A549 (cell line): ENCODE measurements around the gene GPBAR1.

Source experiments
- CBX8 ChIP-seq: fragments of 200-600 bp; sonication (generic); IDR thresholded peaks from 2 replicates; pipeline ENCODE4 v1.6.1; 2016
- ESRRA ChIP-seq: fragments of 150-350 bp; IDR thresholded peaks from 2 replicates; pipeline ENCODE4 v1.6.1; 2014; ENCODE audit warnings: mild to moderate bottlenecking, low read length, borderline replicate concordance
- FOXS1 ChIP-seq: fragments of 250-450 bp; sonication (Bioruptor Pico); IDR thresholded peaks from 2 replicates; pipeline ENCODE4 v1.5.0; 2020; ENCODE audit warnings: mild to moderate bottlenecking, moderate library complexity
- HDAC2 ChIP-seq: fragments of 200-600 bp; sonication (generic); IDR thresholded peaks from 2 replicates; pipeline ENCODE4 v1.6.1; 2016
- JUN ChIP-seq, 2 experiments: fragments of >200 bp; sonication (Bioruptor Twin); formaldehyde crosslinking; IDR thresholded peaks; 2 replicates in 1 of 2; 3 replicates in 1 of 2; pipeline ENCODE4 v1.6.1; 2016 to 2017
- MAX ChIP-seq: IDR thresholded peaks from 2 replicates; pipeline ENCODE4 v1.6.1; 2012
- NR3C1 ChIP-seq: fragments of >200 bp; sonication (Bioruptor Twin); formaldehyde crosslinking; IDR thresholded peaks from 3 replicates; pipeline ENCODE4 v1.6.1; 2017
- POLR2A ChIP-seq: IDR thresholded peaks from 2 replicates; pipeline ENCODE4 v1.6.1; 2012; ENCODE audit warnings: mild to moderate bottlenecking, low read length
- POLR2AphosphoS2 ChIP-seq: conservative IDR thresholded peaks from 2 replicates; pipeline ENCODE4 v1.6.1; 2012; ENCODE audit warnings: low read length, improper control_type of control experiment, inconsistent platforms
- SREBF2 ChIP-seq: fragments of 450-650 bp; IDR thresholded peaks from 2 replicates; pipeline ENCODE4 v1.6.1; 2014; ENCODE audit warnings: mild to moderate bottlenecking, moderate library complexity
- ZNF302 ChIP-seq: fragments of 250-450 bp; sonication (Bioruptor Pico); IDR thresholded peaks from 2 replicates; pipeline ENCODE4 v1.9.0; 2021; ENCODE audit warnings: inconsistent platforms, mild to moderate bottlenecking, moderate library complexity
- TF ChIP-seq, protein P1 (sequence below): fragments of >200 bp; sonication (Bioruptor Twin); formaldehyde crosslinking; IDR thresholded peaks from 3 replicates; pipeline ENCODE4 v1.5.1; 2016

GRCh38 chr2:218235017-218235416, 25.8 kb upstream of the GPBAR1 start:
- TF ChIP-seq NR3C1 (no peak), HDAC2 (no peak), POLR2A (no peak), CBX8 (no peak), JUN (IDR thresholded peaks at IDR 0.05) (no peak), FOXS1 (CRISPR knock-in tag) (no peak), ESRRA (no peak), POLR2AphosphoS2 (no peak), MAX (no peak), ZNF302 (CRISPR knock-in tag) (no peak), SREBF2 (no peak)
- TF ChIP-seq, protein P1, sequence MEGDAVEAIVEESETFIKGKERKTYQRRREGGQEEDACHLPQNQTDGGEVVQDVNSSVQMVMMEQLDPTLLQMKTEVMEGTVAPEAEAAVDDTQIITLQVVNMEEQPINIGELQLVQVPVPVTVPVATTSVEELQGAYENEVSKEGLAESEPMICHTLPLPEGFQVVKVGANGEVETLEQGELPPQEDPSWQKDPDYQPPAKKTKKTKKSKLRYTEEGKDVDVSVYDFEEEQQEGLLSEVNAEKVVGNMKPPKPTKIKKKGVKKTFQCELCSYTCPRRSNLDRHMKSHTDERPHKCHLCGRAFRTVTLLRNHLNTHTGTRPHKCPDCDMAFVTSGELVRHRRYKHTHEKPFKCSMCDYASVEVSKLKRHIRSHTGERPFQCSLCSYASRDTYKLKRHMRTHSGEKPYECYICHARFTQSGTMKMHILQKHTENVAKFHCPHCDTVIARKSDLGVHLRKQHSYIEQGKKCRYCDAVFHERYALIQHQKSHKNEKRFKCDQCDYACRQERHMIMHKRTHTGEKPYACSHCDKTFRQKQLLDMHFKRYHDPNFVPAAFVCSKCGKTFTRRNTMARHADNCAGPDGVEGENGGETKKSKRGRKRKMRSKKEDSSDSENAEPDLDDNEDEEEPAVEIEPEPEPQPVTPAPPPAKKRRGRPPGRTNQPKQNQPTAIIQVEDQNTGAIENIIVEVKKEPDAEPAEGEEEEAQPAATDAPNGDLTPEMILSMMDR, result no peak
